ENCODE results near the gene SRGAP2B. TPM values are rescaled to one million over a fixed set of nuclear protein-coding genes. Genes with fewer than 3 reads are reported as not detected.
"Not testable (repeated sequence)": the region's sequence is repeated elsewhere in the genome, so short reads cannot be mapped to it uniquely, and the experiment has no call there.

Gene SRGAP2B
- polyA plus RNA-seq, 3 donors: 5.8 to 25.5 (median 7.0) TPM

DNA sequence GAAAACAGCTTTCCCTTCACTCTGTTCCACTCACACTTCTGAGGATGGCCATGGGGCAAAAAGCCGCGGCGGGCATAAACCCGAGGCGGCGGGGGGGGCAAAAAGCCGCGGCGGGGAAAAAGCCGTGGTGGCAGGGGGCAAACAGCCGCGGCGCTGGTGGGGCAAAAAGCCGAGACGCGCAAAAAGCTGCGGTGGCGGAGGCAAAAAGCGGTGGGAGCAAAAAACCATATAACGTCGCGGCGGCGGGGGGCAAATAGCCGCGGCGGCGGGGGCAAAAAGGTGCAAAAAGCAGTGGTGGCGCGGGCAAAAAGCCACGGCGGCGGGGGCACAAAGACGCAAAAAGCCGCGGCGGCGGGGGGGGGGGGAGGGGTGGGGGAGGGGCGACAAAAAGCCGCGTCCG lies 212.8 kb downstream of the SRGAP2B start:
- H3K36me3 Mint-ChIP-seq; H2AFZ ChIP-seq (ENCODE audit: insufficient read depth, low read depth, low read length, poor library complexity, severe bottlenecking); H3K4me2 ChIP-seq (replicated peaks; ENCODE audit: extremely low read depth, low read length, poor library complexity, severe bottlenecking); H3K27ac Mint-ChIP-seq; H3K9me3 Mint-ChIP-seq; H3K9ac ChIP-seq (ENCODE audit: insufficient read depth, low read length, poor library complexity, severe bottlenecking); H3K9me3 ChIP-seq (replicated peaks in 1 of 2; ENCODE audit: control insufficient read depth in 1 of 2, insufficient read depth in 1 of 2, low read length in 2 of 2); H3K4me1 Mint-ChIP-seq; DNase-seq; H3K27me3 Mint-ChIP-seq (ENCODE audit: low read depth in 3 of 3); H3K27me3 ChIP-seq (ENCODE audit: control insufficient read depth in 2 of 2, insufficient read depth in 2 of 2, low read length in 2 of 2); H3K36me3 ChIP-seq (replicated peaks in 1 of 2; ENCODE audit: control insufficient read depth in 1 of 2, insufficient read depth in 2 of 2, low read length in 2 of 2); H3K4me1 ChIP-seq (ENCODE audit: control insufficient read depth in 1 of 2, insufficient read depth in 2 of 2, low read length in 2 of 2); H3K79me2 ChIP-seq (ENCODE audit: insufficient read depth, low read length); intact Hi-C loops (cut with micrococcal nuclease); H3K27ac ChIP-seq (ENCODE audit: low read depth in 1 of 2, low read length in 2 of 2); H4K20me1 ChIP-seq (ENCODE audit: insufficient read depth, low read length): not testable (repeated sequence)
- peak overlapping the region in 2 of 3 experiments; percentile 41 to 61 for H3K4me3 ChIP-seq (replicated peaks in 1 of 3; ENCODE audit: low read depth in 2 of 3, low read length in 3 of 3)
- WGBS (ENCODE audit: insufficient coverage): no CpG with 5 or more reads among the region's 42 CpGs
- H3K4me3 Mint-ChIP-seq: peak overlapping the region in 1 of 2 donors; percentile 42

DNA sequence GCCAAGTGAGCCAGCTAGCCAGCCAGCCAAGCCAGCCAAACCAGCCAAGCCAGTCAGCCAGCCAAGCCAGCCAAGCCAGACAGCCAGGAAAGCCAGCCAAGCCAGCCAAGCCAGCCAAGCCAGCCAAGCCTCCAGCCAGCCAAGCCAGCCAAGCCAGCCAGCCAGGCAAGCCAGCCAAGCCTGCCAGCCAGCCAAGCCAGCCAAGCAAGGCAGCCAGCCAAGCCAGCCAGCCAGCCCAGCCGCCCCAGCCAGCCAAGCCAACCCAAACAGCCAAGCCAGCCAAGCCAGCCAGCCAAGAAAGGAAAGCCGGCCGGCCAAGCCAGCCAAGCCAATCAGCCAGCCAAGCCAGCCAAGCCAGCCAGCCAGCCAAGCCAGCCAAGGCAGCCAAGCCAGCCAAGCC lies 236.5 kb downstream of the SRGAP2B start:
- H2AFZ ChIP-seq (ENCODE audit: insufficient read depth, low read depth, low read length, poor library complexity, severe bottlenecking); H3K27me3 Mint-ChIP-seq (ENCODE audit: low read depth in 3 of 3); H3K27me3 ChIP-seq (ENCODE audit: control insufficient read depth in 2 of 2, insufficient read depth in 2 of 2, low read length in 2 of 2); H3K27ac ChIP-seq (ENCODE audit: low read depth in 1 of 2, low read length in 2 of 2); H3K27ac Mint-ChIP-seq; H3K79me2 ChIP-seq (ENCODE audit: insufficient read depth, low read length); H3K36me3 Mint-ChIP-seq; H3K4me1 Mint-ChIP-seq; H4K20me1 ChIP-seq (ENCODE audit: insufficient read depth, low read length); H3K9me3 ChIP-seq (replicated peaks in 1 of 2; ENCODE audit: control insufficient read depth in 1 of 2, insufficient read depth in 1 of 2, low read length in 2 of 2); intact Hi-C loops (cut with micrococcal nuclease); H3K4me2 ChIP-seq (replicated peaks; ENCODE audit: extremely low read depth, low read length, poor library complexity, severe bottlenecking); DNase-seq; H3K4me1 ChIP-seq (ENCODE audit: control insufficient read depth in 1 of 2, insufficient read depth in 2 of 2, low read length in 2 of 2); H3K4me3 Mint-ChIP-seq; H3K9me3 Mint-ChIP-seq; H3K9ac ChIP-seq (ENCODE audit: insufficient read depth, low read length, poor library complexity, severe bottlenecking); H3K4me3 ChIP-seq (replicated peaks in 1 of 3; ENCODE audit: low read depth in 2 of 3, low read length in 3 of 3); H3K36me3 ChIP-seq (replicated peaks in 1 of 2; ENCODE audit: control insufficient read depth in 1 of 2, insufficient read depth in 2 of 2, low read length in 2 of 2): not testable (repeated sequence)
- no CpG with 5 or more reads among the region's 3 CpGs for WGBS (ENCODE audit: insufficient coverage)

Small RNAs within 50 kb of the gene (small RNA-seq; reads per million reads assigned to genes)
- gene AC242498.1 (ENCODE audit: insufficient read length, low read depth): not detected

Other genes with a start within 250 kb of the SRGAP2B start
- gene FAM72D, start 646 bp upstream of the SRGAP2B start, polyA plus RNA-seq: 1 to 10 TPM in 1 of 3 donors, under 1 TPM in 2; 0.48 to 1.2 (median 0.79) TPM
- gene PPIAL4D, start 146.8 kb upstream of the SRGAP2B start, polyA plus RNA-seq: not detected

All from CD14-positive monocyte (primary cell).